A549 (cell line): ENCODE data around the gene XRCC6. TPM values are rescaled to one million over a fixed set of nuclear protein-coding genes. Genes with fewer than 3 reads are reported as not detected.

Experiments
- ATAC-seq, 2 experiments: fragments of 200-7000 bp in 1 of 2; fragments of >200 bp in 1 of 2; cut with Nextera tagmentation in 1 of 2; cut with Tn5 transposase in 1 of 2; 3 replicates each; pipeline versions ENCODE4 v1.8.0 to v1.9.1; 2018 to 2020; ENCODE audit warnings: mild to moderate bottlenecking in 1 of 2, moderate library complexity in 1 of 2
- CTCF ChIA-PET: fragments of 300-600 bp; sonication (Branson Sonifier 250); formaldehyde crosslinking; extraction: SDS; loops from one replicate; lab custom pipeline; 2021; ENCODE audit warnings: antibody characterized with exemption, inconsistent platforms; lab: Yijun Ruan, JAX
- POLR2A ChIA-PET: fragments of 350-600 bp; formaldehyde crosslinking; extraction: SDS; loops from one replicate; lab custom pipeline; 2021; ENCODE audit warnings: antibody characterized with exemption, inconsistent platforms; lab: Yijun Ruan, JAX
- DNase-seq, 2 experiments: peaks; one replicate each; pipeline versions ENCODE4 v3.0.0 to v3.0.0-alpha.2; 2011 to 2016; ENCODE audit warnings: low read depth in 1 of 2, low spot score in 1 of 2
- FAIRE-seq: peaks from 2 replicates; lab custom pipeline; 2011; peaks lifted over from hg19 to GRCh38; lab: Jason Lieb, UNC
- H3K27ac ChIP-seq, 2 experiments: fragments of >200 bp; sonication (Bioruptor Twin); formaldehyde crosslinking; 3 replicates each; pipeline ENCODE4 v1.5.1; 2016 to 2017
- H3K4me1 ChIP-seq: fragments of >200 bp; sonication (Bioruptor Twin); formaldehyde crosslinking; 3 replicates; pipeline ENCODE4 v1.6.1; 2016
- H3K4me2 ChIP-seq: fragments of >200 bp; sonication (Bioruptor Twin); formaldehyde crosslinking; 3 replicates; pipeline ENCODE4 v1.6.1; 2016
- H3K4me3 ChIP-seq: fragments of >200 bp; sonication (Bioruptor Twin); formaldehyde crosslinking; 3 replicates; pipeline ENCODE4 v1.5.1; 2016
- H3K9me3 ChIP-seq: fragments of >200 bp; sonication (Bioruptor Twin); formaldehyde crosslinking; 3 replicates; pipeline ENCODE4 v1.6.1; 2016
- CHD2 ChIP-seq: fragments of 150-350 bp; IDR thresholded peaks from 2 replicates; pipeline ENCODE4 v1.6.1; 2014; ENCODE audit warnings: low read length; ENCODE audit not compliant: partially characterized antibody
- CTCF ChIP-seq: fragments of >200 bp; sonication (Bioruptor Twin); formaldehyde crosslinking; IDR thresholded peaks from 3 replicates; pipeline ENCODE4 v1.5.1; 2016
- ELK1 ChIP-seq: fragments of 150-350 bp; IDR thresholded peaks from 2 replicates; pipeline ENCODE4 v1.6.1; 2014; ENCODE audit warnings: low read depth, mild to moderate bottlenecking, low read length
- EP300 ChIP-seq, 2 experiments: fragments of >200 bp; sonication (Bioruptor Twin); formaldehyde crosslinking; IDR thresholded peaks; 2 replicates in 1 of 2; 3 replicates in 1 of 2; pipeline ENCODE4 v1.6.1; 2016 to 2017
- FOSL2 ChIP-seq, 2 experiments: fragments of 450-650 bp in 1 of 2; fragments of >200 bp in 1 of 2; sonication (Bioruptor Twin) in 1 of 2; formaldehyde crosslinking; IDR thresholded peaks; 2 replicates each; pipeline versions ENCODE4 v1.5.0 to v1.6.1; 2016 to 2020; ENCODE audit warnings: mild to moderate bottlenecking in 1 of 2, moderate library complexity in 1 of 2
- HEYL ChIP-seq: fragments of 250-450 bp; sonication (Bioruptor Pico); IDR thresholded peaks from 2 replicates; pipeline ENCODE4 v1.8.0; 2021; ENCODE audit warnings: mild to moderate bottlenecking, moderate library complexity
- HOXB13 ChIP-seq: fragments of 250-450 bp; sonication (Bioruptor Pico); IDR thresholded peaks from 2 replicates; pipeline ENCODE4 v1.5.0; 2020; ENCODE audit warnings: low read depth, mild to moderate bottlenecking, moderate library complexity
- HOXB5 ChIP-seq: fragments of 250-450 bp; sonication (Bioruptor Pico); IDR thresholded peaks from 2 replicates; pipeline ENCODE4 v1.5.0; 2020; ENCODE audit warnings: mild to moderate bottlenecking, moderate library complexity
- JUN ChIP-seq, 2 experiments: fragments of >200 bp; sonication (Bioruptor Twin); formaldehyde crosslinking; IDR thresholded peaks; 2 replicates in 1 of 2; 3 replicates in 1 of 2; pipeline ENCODE4 v1.6.1; 2016 to 2017
- KDM5A ChIP-seq: fragments of 200-600 bp; sonication (generic); IDR thresholded peaks from 2 replicates; pipeline ENCODE4 v1.6.1; 2016; ENCODE audit warnings: antibody characterized with exemption, mild to moderate bottlenecking
- MYC ChIP-seq: IDR thresholded peaks from 2 replicates; pipeline ENCODE4 v1.6.1; 2012; ENCODE audit warnings: mild to moderate bottlenecking, inconsistent platforms, low read length, improper control_type of control experiment, borderline replicate concordance
- NPAS2 ChIP-seq: fragments of 250-450 bp; sonication (Bioruptor Pico); IDR thresholded peaks from 2 replicates; pipeline ENCODE4 v1.8.0; 2022; ENCODE audit warnings: mild to moderate bottlenecking, moderate library complexity, borderline replicate concordance
- RAD21 ChIP-seq, 2 experiments: fragments of >200 bp in 1 of 2; sonication (Bioruptor Twin) in 1 of 2; formaldehyde crosslinking in 1 of 2; IDR thresholded peaks in 1 of 2; conservative IDR thresholded peaks in 1 of 2; 2 replicates in 1 of 2; 3 replicates in 1 of 2; pipeline ENCODE4 v1.6.1; 2012 to 2018; ENCODE audit warnings: inconsistent platforms in 1 of 2
- TP53 ChIP-seq: fragments of 250-450 bp; sonication (Bioruptor Pico); IDR thresholded peaks from 2 replicates; pipeline ENCODE4 v1.5.0; 2021; ENCODE audit warnings: mild to moderate bottlenecking, moderate library complexity
- ZC3H11A ChIP-seq: fragments of 450-650 bp; IDR thresholded peaks from 2 replicates; pipeline ENCODE4 v1.6.1; 2014; ENCODE audit warnings: antibody characterized with exemption, mild to moderate bottlenecking
- ZFP36 ChIP-seq: fragments of 450-650 bp; IDR thresholded peaks from 2 replicates; pipeline ENCODE4 v1.6.1; 2014; ENCODE audit warnings: borderline replicate concordance; ENCODE audit not compliant: partially characterized antibody
- ZNF302 ChIP-seq: fragments of 250-450 bp; sonication (Bioruptor Pico); IDR thresholded peaks from 2 replicates; pipeline ENCODE4 v1.9.0; 2021; ENCODE audit warnings: inconsistent platforms, mild to moderate bottlenecking, moderate library complexity
- ZSCAN20 ChIP-seq: fragments of 250-450 bp; sonication (Bioruptor Pico); IDR thresholded peaks from 2 replicates; pipeline ENCODE4 v1.8.0; 2022; ENCODE audit warnings: mild to moderate bottlenecking, moderate library complexity
- WGBS: methylation state at CpG from one replicate; pipeline ENCODE4 v1.1.6; 2017; ENCODE audit errors: missing lambda C conversion rate; 5-methylcytosine and 5-hydroxymethylcytosine counted together
- polyA plus RNA-seq, 4 experiments: library from polyadenylated mRNA; depleted of rRNA in 3 of 4; stranded (reverse); fragments of >200 nt; fragmentation: RNase III in 1 of 4; extraction: RNeasy Plus Mini Kit Qiagen cat#74134 plus additional on column Dnase treatment in 1 of 4; gene quantifications; 2 replicates in 3 of 4; 3 replicates in 1 of 4; pipeline ENCODE4 v1.2.3, GENCODE V29; 2011 to 2017
- TF ChIP-seq, protein P1 (sequence below): fragments of 250-450 bp; sonication (Bioruptor Pico); IDR thresholded peaks from 2 replicates; pipeline ENCODE4 v1.5.0; 2020; ENCODE audit warnings: low read depth, mild to moderate bottlenecking, moderate library complexity
- TF ChIP-seq, protein P2 (sequence below): IDR thresholded peaks from 2 replicates; pipeline ENCODE4 v1.6.1; 2012

XRCC6 gene
- polyA plus RNA-seq, 2 of the 4 experiments (the other 2 are of a cell fraction): 139 to 556 TPM

DNA sequence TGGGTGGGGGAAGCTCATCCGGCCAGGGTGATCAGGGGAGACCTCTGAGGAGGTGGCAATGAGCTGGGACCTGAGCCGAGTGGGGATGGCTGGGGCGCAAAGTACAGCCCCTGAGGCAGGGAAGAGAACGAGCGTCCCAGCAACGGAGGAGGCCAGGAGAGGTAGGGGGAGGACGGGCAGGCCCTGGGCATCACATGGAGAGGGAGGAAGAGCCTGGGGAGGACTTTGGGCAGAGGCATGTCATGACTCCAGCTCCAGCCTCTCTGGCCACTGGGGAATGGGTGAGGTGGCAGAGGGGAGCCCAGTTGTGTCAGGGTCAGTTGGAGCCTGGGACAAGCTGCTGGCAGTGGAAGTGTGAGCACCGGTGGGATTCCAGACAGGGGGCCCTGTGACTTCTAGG, 43.0 kb upstream of the XRCC6 start (continued):
- TF ChIP-seq, protein P1, sequence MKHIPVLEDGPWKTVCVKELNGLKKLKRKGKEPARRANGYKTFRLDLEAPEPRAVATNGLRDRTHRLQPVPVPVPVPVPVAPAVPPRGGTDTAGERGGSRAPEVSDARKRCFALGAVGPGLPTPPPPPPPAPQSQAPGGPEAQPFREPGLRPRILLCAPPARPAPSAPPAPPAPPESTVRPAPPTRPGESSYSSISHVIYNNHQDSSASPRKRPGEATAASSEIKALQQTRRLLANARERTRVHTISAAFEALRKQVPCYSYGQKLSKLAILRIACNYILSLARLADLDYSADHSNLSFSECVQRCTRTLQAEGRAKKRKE (CRISPR knock-in tag): no peak
- TF ChIP-seq FOSL2 (IDR thresholded peaks at IDR 0.05): no peak
- no peak for TF ChIP-seq FOSL2 (CRISPR knock-in tag; IDR thresholded peaks at IDR 0.05)
- no peak for TF ChIP-seq MYC
- no peak for TF ChIP-seq KDM5A
- TF ChIP-seq, protein P2, sequence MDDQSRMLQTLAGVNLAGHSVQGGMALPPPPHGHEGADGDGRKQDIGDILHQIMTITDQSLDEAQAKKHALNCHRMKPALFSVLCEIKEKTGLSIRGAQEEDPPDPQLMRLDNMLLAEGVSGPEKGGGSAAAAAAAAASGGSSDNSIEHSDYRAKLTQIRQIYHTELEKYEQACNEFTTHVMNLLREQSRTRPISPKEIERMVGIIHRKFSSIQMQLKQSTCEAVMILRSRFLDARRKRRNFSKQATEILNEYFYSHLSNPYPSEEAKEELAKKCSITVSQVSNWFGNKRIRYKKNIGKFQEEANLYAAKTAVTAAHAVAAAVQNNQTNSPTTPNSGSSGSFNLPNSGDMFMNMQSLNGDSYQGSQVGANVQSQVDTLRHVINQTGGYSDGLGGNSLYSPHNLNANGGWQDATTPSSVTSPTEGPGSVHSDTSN: no peak

GRCh38 chr22:41578818-41579217, 42.3 kb upstream of the XRCC6 start:
- CTCF ChIA-PET: interaction anchor here (0.9 to 4.6 kb wide), 7 partner anchors 10 to 88 kb away, joined by 3 to 17 read pairs (median 5); partner anchors contain the start of genes PMM1 and POLR3H
- POLR2A ChIA-PET: interaction anchor here (2.4 kb wide), 1 partner anchor 11 kb away, joined by 12 read pairs; the partner anchor contains the start of gene PMM1
- no peak for DNase-seq
- ATAC-seq: no peak
- FAIRE-seq: no peak
- no peaks in the 10 kb centered on the region for H3K9me3 ChIP-seq
- no peak overlapping the region for H3K4me3 ChIP-seq
- no peaks in the 10 kb centered on the region for H3K4me1 ChIP-seq
- H3K27ac ChIP-seq: no peak overlapping the region
- H3K4me2 ChIP-seq: no peak overlapping the region
- WGBS: 98% methylated on average over 6 of the region's 9 CpGs
- TF ChIP-seq NPAS2 (no peak), TP53 (CRISPR knock-in tag) (no peak), CHD2 (no peak), EP300 (IDR thresholded peaks at IDR 0.05) (no peak), ZSCAN20 (CRISPR knock-in tag) (no peak), JUN (IDR thresholded peaks at IDR 0.05) (no peak), RAD21 (conservative IDR thresholded peaks at IDR 0.05 in 1 of 2, IDR thresholded peaks at IDR 0.05 in 1 of 2) (no peak), ZC3H11A (no peak), ELK1 (no peak), HOXB13 (CRISPR knock-in tag) (no peak), HEYL (CRISPR knock-in tag) (no peak)
- TF ChIP-seq, protein P1 (CRISPR knock-in tag): no peak
- TF ChIP-seq, protein P2: no peak

GRCh38 chr22:41579297-41579996, 41.6 kb upstream of the XRCC6 start:
- no peak for TF ChIP-seq ZNF302 (CRISPR knock-in tag)
- no peak for TF ChIP-seq HOXB5 (CRISPR knock-in tag)
- no peak for TF ChIP-seq CTCF
- no peak for TF ChIP-seq ZC3H11A
- TF ChIP-seq ZFP36: peak; percentile 42
- DNase-seq (no peak), FAIRE-seq (no peak), ATAC-seq (no peak)
- WGBS: 92% methylated on average over 10 of the region's 12 CpGs
- H3K9me3 ChIP-seq: no peaks in the 10 kb centered on the region
- no peak overlapping the region for H3K4me2 ChIP-seq
- no peak overlapping the region for H3K4me3 ChIP-seq
- H3K4me1 ChIP-seq: no peaks in the 10 kb centered on the region
- CTCF ChIA-PET: interaction anchor here (1.1 to 4.6 kb wide), 7 partner anchors 10 to 87 kb away, joined by 3 to 17 read pairs (median 5); partner anchors contain the start of genes PMM1 and POLR3H
- POLR2A ChIA-PET: interaction anchor here (2.4 kb wide), 1 partner anchor 10 kb away, joined by 12 read pairs; the partner anchor contains the start of gene PMM1
- H3K27ac ChIP-seq: no peak overlapping the region
